Activated CD4-positive, alpha-beta T cell treated with anti-CD3 and anti-CD28 coated beads, Interleukin-2, amount 50 U/mL, for 16 hours (primary cell): ENCODE measurements around the gene PRDX2.

ENCODE experiments used
- DNase-seq: peaks from one replicate; pipeline ENCODE4 v3.0.0-alpha.2; 2020

The PRDX2 gene

GRCh38 chr19:12792051-12792852, 9.3 kb downstream of the PRDX2 start:
- DNase-seq, result peak; percentile 82

- DNase-seq, result peak; percentile 98
Measured at GRCh38 chr19:12791345-12792050, 10.1 kb downstream of the PRDX2 start, which contains the start of gene JUNB. JUNB (plus strand) TSS chr19:12791486; CDS start chr19:12791772, 286 bp downstream.

- DNase-seq, result peak; percentile 21
Measured at GRCh38 chr19:12790628-12791344, 10.8 kb downstream of the PRDX2 start.

GRCh38 chr19:12789904-12790619, 11.5 kb downstream of the PRDX2 start:
- DNase-seq, result peak; percentile 98

- peak; percentile 39 for DNase-seq
Measured at GRCh38 chr19:12789098-12789903, 12.3 kb downstream of the PRDX2 start.

GRCh38 chr19:12788682-12789097, 12.9 kb downstream of the PRDX2 start:
- DNase-seq, result peak; percentile 54

- DNase-seq, result no peak
Measured at GRCh38 chr19:12788042-12788681, 13.4 kb downstream of the PRDX2 start.

- DNase-seq, result no peak
Measured at GRCh38 chr19:12787458-12787857, 14.1 kb downstream of the PRDX2 start.

- no peak for DNase-seq
Measured at GRCh38 chr19:12786952-12787351, 14.6 kb downstream of the PRDX2 start.

- DNase-seq, result peak; percentile 19
Measured at GRCh38 chr19:12786141-12786870, 15.3 kb downstream of the PRDX2 start.

GRCh38 chr19:12785431-12786031, 16.1 kb downstream of the PRDX2 start:
- no peak for DNase-seq

- DNase-seq, result peak; percentile 48
Measured at GRCh38 chr19:12784871-12785430, 16.6 kb downstream of the PRDX2 start.

GRCh38 chr19:12784394-12784870, 17.2 kb downstream of the PRDX2 start:
- DNase-seq, result peak; percentile 34

GRCh38 chr19:12783849-12784393, 17.7 kb downstream of the PRDX2 start:
- peak; percentile 52 for DNase-seq

GRCh38 chr19:12783291-12783848, 18.2 kb downstream of the PRDX2 start:
- peak; percentile 93 for DNase-seq

GRCh38 chr19:12782424-12783290, 18.9 kb downstream of the PRDX2 start:
- peak; percentile 95 for DNase-seq

- DNase-seq, result no peak
Measured at GRCh38 chr19:12782174-12782423, 19.5 kb downstream of the PRDX2 start.
